ENCODE data around the gene PEPD.

- TF ChIP-seq EZH2 (IDR thresholded peaks at IDR 0.05; ENCODE audit: borderline replicate concordance, low read length): no peak
- no peak for TF ChIP-seq CTCF (conservative IDR thresholded peaks at IDR 0.05 in 1 of 2, IDR thresholded peaks at IDR 0.05 in 1 of 2; ENCODE audit: extremely low read depth in 1 of 2, insufficient read depth in 1 of 2, low read depth in 1 of 2, low read length in 2 of 2)
Observed at GRCh38 chr19:33426621-33427361, 94.8 kb downstream of the PEPD start.

Measured in mammary epithelial cell (primary cell).